PC-3 (cell line): Measurements from ENCODE around the gene CSRP2. TPM values are rescaled to one million over a fixed set of nuclear protein-coding genes. Genes with fewer than 3 reads are reported as not detected.
A peak's percentile ranks its signal among the peaks of the same experiment; 100 is the strongest.

Experiments used
- ATAC-seq: fragments of 200-7000 bp; cut with Tn5 transposase; 2 replicates; pipeline ENCODE4 v1.9.1; 2020; ENCODE audit warnings: mild to moderate bottlenecking, moderate library complexity
- BruUV-seq: library from RNA; stranded (reverse); fragments of 400-500 nt; replicated peaks from 2 replicates; lab custom pipeline; 2021; lab: Mats Ljungman, UMichigan
- CTCF ChIA-PET: fragments of 300-600 bp; sonication (Branson Sonifier 250); formaldehyde crosslinking; loops from one replicate; lab custom pipeline; 2022; ENCODE audit warnings: antibody characterized with exemption; lab: Charles Lee
- POLR2A ChIA-PET: fragments of 300-600 bp; sonication (Branson Sonifier 250); formaldehyde crosslinking; loops from one replicate; lab custom pipeline; 2022; ENCODE audit warnings: antibody characterized with exemption; ENCODE audit not compliant: unreplicated experiment; lab: Charles Lee
- DNase-seq: peaks from one replicate; pipeline ENCODE4 v3.0.0-alpha.2; 2015
- H2AFZ ChIP-seq: fragments of 300-600 bp; sonication (generic); 2 replicates; pipeline ENCODE4 v1.6.0; 2016; ENCODE audit warnings: antibody characterized with exemption, low read length
- H3F3A ChIP-seq: fragments of 300-600 bp; sonication (generic); one replicate; pipeline ENCODE4 v1.6.0; 2017; ENCODE audit warnings: antibody characterized with exemption, low read length, control low read depth, mild to moderate bottlenecking; ENCODE audit not compliant: unreplicated experiment
- H3K27ac ChIP-seq: fragments of 300-600 bp; sonication (generic); 2 replicates; pipeline ENCODE4 v1.5.1; 2016; ENCODE audit warnings: mild to moderate bottlenecking, low read length
- H3K27me3 ChIP-seq: fragments of 300-600 bp; sonication (generic); 2 replicates; pipeline ENCODE4 v1.6.1; 2016; ENCODE audit warnings: low read length, mixed read lengths
- H3K36me3 ChIP-seq: fragments of 300-600 bp; sonication (generic); 2 replicates; pipeline ENCODE4 v1.6.1; 2016; ENCODE audit warnings: low read depth, mixed run types, low read length, mixed read lengths
- H3K4me1 ChIP-seq: fragments of 300-600 bp; sonication (generic); 2 replicates; pipeline ENCODE4 v1.5.1; 2016; ENCODE audit warnings: low read length; ENCODE audit not compliant: insufficient read depth
- H3K4me2 ChIP-seq: fragments of 300-600 bp; sonication (generic); 2 replicates; pipeline ENCODE4 v1.6.0; 2016; ENCODE audit warnings: low read length
- H3K4me3 ChIP-seq: fragments of 300-600 bp; sonication (generic); 2 replicates; pipeline ENCODE4 v1.5.1; 2016; ENCODE audit warnings: mild to moderate bottlenecking, low read length, mixed read lengths
- H3K79me2 ChIP-seq: fragments of 300-600 bp; sonication (generic); 2 replicates; pipeline ENCODE4 v1.6.1; 2017; ENCODE audit warnings: low read length, mixed read lengths
- H3K9ac ChIP-seq: fragments of 300-600 bp; sonication (generic); 2 replicates; pipeline ENCODE4 v1.6.0; 2016; ENCODE audit warnings: mild to moderate bottlenecking, low read length
- H3K9me2 ChIP-seq: fragments of 300-600 bp; sonication (generic); replicated peaks from 2 replicates; pipeline ENCODE4 v1.6.1; 2016; ENCODE audit warnings: mixed run types, low read length, mixed read lengths
- H3K9me3 ChIP-seq: fragments of 300-600 bp; sonication (generic); 2 replicates; pipeline ENCODE4 v1.6.1; 2016; ENCODE audit warnings: low read length, mixed read lengths
- H4K20me1 ChIP-seq: fragments of 300-600 bp; sonication (generic); 2 replicates; pipeline ENCODE4 v1.6.1; 2016; ENCODE audit warnings: low read length, mixed read lengths
- CTCF ChIP-seq: fragments of 300-600 bp; sonication (generic); conservative IDR thresholded peaks from 2 replicates; pipeline ENCODE4 v1.5.1; 2017; ENCODE audit warnings: antibody characterized with exemption, low read depth, mild to moderate bottlenecking, low read length
- EZH2 ChIP-seq: fragments of 300-600 bp; sonication (generic); IDR thresholded peaks from one replicate; pipeline ENCODE4 v1.6.1; 2017; ENCODE audit warnings: antibody characterized with exemption, mild to moderate bottlenecking, low read length; ENCODE audit not compliant: unreplicated experiment
- EZH2phosphoT487 ChIP-seq: fragments of 300-600 bp; sonication (generic); IDR thresholded peaks from 2 replicates; pipeline ENCODE4 v1.6.1; 2018; ENCODE audit warnings: mild to moderate bottlenecking, antibody characterized with exemption, low read length, borderline replicate concordance
- intact Hi-C: fragments of 100-400 bp; cut with micrococcal nuclease; formaldehyde crosslinking; loops from 2 replicates; pipeline ENCODE4 v1.9.0; 2023
- total RNA-seq: library from RNA; depleted of rRNA; stranded (reverse); fragments of >200 nt; gene quantifications from 2 replicates; pipeline ENCODE4 v1.2.3, GENCODE V29; 2014

The CSRP2 gene
- total RNA-seq, 1 experiment from 2014 or later = 36.3 TPM

DNA sequence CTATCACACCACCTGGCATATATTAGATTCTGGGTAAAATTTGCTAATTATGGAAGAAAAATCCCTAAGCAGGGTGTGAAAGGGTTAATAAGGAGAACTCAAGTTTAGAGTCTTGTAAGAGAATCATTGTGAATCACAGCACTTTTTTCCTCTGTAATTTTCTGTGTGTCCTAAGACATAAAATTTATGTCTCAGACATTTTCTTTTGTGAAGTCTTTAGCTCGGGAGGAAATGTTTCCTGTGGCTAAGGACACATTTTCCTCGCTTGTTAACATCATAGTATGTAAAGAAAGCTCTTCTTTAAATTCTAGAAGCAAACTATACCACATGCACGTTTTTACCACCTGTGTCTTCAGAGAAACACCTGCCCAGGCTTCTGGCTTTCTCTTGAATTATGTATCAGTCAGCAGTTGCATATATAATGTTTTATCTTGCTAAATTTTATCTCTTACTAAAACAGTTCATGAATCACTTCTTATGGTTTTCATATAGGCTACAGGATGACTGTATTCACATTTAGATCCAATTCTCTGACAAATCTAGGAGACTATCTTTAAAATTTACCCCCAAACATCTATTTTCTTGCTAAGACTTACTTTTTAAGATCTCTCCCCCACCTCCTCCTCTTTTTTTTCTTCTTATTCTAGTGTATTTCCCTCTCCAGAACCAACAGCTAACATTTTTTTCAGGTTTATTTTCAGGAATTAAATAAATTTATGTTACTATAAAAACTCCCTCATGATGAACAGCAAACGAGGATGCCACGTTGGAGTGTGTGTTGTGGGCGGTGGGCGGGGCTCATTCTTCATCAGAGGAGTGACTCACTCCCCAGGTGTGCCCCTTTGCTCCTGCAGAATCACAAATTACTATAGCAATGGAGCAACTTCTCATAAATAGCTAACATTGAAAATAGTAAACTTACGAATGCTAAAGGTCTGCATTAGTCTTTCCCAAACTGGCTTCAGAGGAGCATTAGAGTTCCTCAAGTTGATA lies 11.6 kb upstream of the CSRP2 start:
- no TSS peak for BruUV-seq
- CTCF ChIA-PET = interaction anchor here (1.3 kb wide), 1 partner anchor 120 kb away, joined by 4 read pairs; no protein-coding TSS in a partner anchor
- no peaks in the 10 kb centered on the region for H3K27me3 ChIP-seq
- no peaks in the 10 kb centered on the region for H4K20me1 ChIP-seq
- no peak overlapping the region for H3K9ac ChIP-seq
- H2AFZ ChIP-seq = peak overlapping the region; percentile 60
- H3K27ac ChIP-seq = no peak overlapping the region
- intact Hi-C loops = no loop called here
- no peak overlapping the region for H3K4me3 ChIP-seq
- H3K79me2 ChIP-seq = no peaks in the 10 kb centered on the region
- H3K9me2 ChIP-seq = no peaks in the 10 kb centered on the region
- TF ChIP-seq EZH2phosphoT487 (no peak), CTCF (no peak), EZH2 (no peak)
- no peaks in the 10 kb centered on the region for H3F3A ChIP-seq
- 0 out of 2 replicates have a peak, but pooled peaks cover 3% of the 10 kb centered on the region for H3K4me1 ChIP-seq
- no peak overlapping the region for H3K4me2 ChIP-seq
- peaks cover 7% of the 10 kb centered on the region; the same call in 1 of the 2 replicates for H3K9me3 ChIP-seq
- DNase-seq (peak; percentile 43), ATAC-seq (peak; percentile 35; the same call in 1 of the 2 replicates)
- POLR2A ChIA-PET = no interaction called here
- no peaks in the 10 kb centered on the region for H3K36me3 ChIP-seq

DNA sequence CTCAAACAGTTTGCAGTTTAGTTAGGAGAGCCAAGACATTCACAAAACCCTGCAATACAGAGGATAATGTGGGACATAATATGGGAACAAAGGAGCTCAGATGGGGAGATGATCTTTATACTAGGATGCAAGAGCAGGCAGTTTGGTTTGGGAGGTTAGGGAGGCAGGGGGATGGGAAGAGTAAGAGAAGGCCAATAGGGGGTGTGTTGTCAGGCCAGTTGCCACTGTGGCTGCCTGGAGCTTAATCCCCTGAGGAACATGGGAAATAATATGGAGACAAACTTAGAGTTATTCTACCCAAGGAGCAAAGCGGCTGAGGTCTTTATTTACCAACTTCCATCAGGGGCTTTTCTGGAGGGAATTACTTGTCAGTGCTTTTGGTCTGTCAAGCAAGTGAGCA lies 10.0 kb upstream of the CSRP2 start:
- Histone ChIP-seq H3F3A (no peaks in the 10 kb centered on the region), H4K20me1 (no peaks in the 10 kb centered on the region), H3K36me3 (no peaks in the 10 kb centered on the region), H3K9me2 (no peaks in the 10 kb centered on the region), H3K27ac (no peak overlapping the region), H3K9ac (no peak overlapping the region), H3K4me2 (no peak overlapping the region), H3K9me3 (peaks cover under 1% of the 10 kb centered on the region; the same call in 1 of the 2 replicates), H3K79me2 (no peaks in the 10 kb centered on the region), H2AFZ (no peak overlapping the region), H3K27me3 (no peaks in the 10 kb centered on the region), H3K4me3 (no peak overlapping the region), H3K4me1 (0 out of 2 replicates have a peak, but pooled peaks cover 3% of the 10 kb centered on the region)
- ChIA-PET POLR2A (no interaction called here), CTCF (no interaction called here)
- TF ChIP-seq EZH2phosphoT487 = no peak
- no peak for TF ChIP-seq EZH2
- TF ChIP-seq CTCF = no peak
- DNase-seq (no peak), ATAC-seq (no peak)
- no TSS peak for BruUV-seq
- intact Hi-C loops = no loop called here

GRCh38 chr12:76883811-76884210 lies 5.0 kb upstream of the CSRP2 start:
- ChIA-PET CTCF (no interaction called here), POLR2A (no interaction called here)
- no peaks in the 10 kb centered on the region for H3K9me2 ChIP-seq
- ATAC-seq (no peak), DNase-seq (no peak)
- no peak overlapping the region for H2AFZ ChIP-seq
- no peaks in the 10 kb centered on the region for H4K20me1 ChIP-seq
- no peaks in the 10 kb centered on the region for H3K79me2 ChIP-seq
- no TSS peak for BruUV-seq
- intact Hi-C loops = no loop called here
- H3K36me3 ChIP-seq = no peaks in the 10 kb centered on the region
- H3K27me3 ChIP-seq = no peaks in the 10 kb centered on the region
- H3K9me3 ChIP-seq = no peaks in the 10 kb centered on the region
- H3K4me3 ChIP-seq = no peak overlapping the region
- H3K4me2 ChIP-seq = no peak overlapping the region
- no peak overlapping the region for H3K9ac ChIP-seq
- H3F3A ChIP-seq = no peaks in the 10 kb centered on the region
- no peak for TF ChIP-seq EZH2
- TF ChIP-seq EZH2phosphoT487 = no peak
- no peak for TF ChIP-seq CTCF
- peaks cover 6% of the 10 kb centered on the region for H3K4me1 ChIP-seq
- no peak overlapping the region for H3K27ac ChIP-seq
